Measurements from ENCODE around the gene CSMD2. TPM values are rescaled to one million over a fixed set of nuclear protein-coding genes. Genes with fewer than 3 reads are reported as not detected.

The CSMD2 gene
- total RNA-seq, 1 donor from 2014 or later: 0.98 TPM

DNA sequence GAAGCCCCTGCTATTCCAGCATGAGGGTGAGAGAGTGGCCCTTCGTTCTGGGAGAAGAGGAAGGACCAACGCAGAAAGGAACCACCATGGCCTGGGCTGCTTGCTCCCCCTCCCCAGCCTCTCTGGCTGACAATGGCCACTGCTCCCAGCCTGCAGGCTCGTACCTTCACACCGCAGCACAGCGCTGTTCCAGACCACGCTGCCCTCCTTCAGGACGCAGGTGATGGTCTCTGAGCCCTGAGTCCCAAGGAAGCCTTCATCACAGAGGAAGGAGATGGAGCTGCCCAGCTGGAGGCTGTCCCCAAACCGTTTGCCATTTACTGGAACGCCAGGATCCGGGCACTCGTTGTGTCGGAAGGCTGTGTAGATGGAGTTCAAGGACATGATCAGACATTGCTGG lies 426.1 kb downstream of the CSMD2 start:
- TF ChIP-seq, protein P1, sequence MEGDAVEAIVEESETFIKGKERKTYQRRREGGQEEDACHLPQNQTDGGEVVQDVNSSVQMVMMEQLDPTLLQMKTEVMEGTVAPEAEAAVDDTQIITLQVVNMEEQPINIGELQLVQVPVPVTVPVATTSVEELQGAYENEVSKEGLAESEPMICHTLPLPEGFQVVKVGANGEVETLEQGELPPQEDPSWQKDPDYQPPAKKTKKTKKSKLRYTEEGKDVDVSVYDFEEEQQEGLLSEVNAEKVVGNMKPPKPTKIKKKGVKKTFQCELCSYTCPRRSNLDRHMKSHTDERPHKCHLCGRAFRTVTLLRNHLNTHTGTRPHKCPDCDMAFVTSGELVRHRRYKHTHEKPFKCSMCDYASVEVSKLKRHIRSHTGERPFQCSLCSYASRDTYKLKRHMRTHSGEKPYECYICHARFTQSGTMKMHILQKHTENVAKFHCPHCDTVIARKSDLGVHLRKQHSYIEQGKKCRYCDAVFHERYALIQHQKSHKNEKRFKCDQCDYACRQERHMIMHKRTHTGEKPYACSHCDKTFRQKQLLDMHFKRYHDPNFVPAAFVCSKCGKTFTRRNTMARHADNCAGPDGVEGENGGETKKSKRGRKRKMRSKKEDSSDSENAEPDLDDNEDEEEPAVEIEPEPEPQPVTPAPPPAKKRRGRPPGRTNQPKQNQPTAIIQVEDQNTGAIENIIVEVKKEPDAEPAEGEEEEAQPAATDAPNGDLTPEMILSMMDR (conservative IDR thresholded peaks at IDR 0.05; ENCODE audit: low read depth, low read length): no peak
- no peak overlapping the region for H3K4me3 ChIP-seq (ENCODE audit: low read depth, low read length)
- DNase-seq (ENCODE audit: low read depth): no peak

- DNase-seq (ENCODE audit: low read depth): no peak
- TF ChIP-seq, protein P1 (conservative IDR thresholded peaks at IDR 0.05; ENCODE audit: low read depth, low read length): no peak
- H3K4me3 ChIP-seq (ENCODE audit: low read depth, low read length): no peak overlapping the region
These were observed 426.5 kb downstream of the CSMD2 start for GRCh38 chr1:33738536-33738935.

DNA sequence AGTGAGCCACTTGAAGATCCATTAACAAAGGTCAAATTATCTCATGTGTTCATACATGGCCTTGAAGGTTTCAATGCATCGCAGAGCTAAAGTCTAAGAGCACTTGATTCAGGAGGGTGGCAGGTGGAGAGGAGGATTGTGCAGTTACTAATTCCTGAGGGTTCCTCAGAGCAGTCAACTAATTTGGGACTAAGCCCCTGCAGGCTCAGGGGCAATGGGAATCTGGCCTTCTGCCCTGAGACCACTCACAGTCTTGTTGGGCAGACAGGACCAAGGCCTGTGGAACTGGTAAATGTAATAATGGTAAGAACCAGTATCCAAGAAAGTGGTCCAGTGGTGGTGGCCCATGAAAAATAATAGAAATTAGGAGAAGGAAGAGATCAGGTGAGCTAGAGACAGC lies 428.5 kb downstream of the CSMD2 start:
- no peak overlapping the region for H3K4me3 ChIP-seq (ENCODE audit: low read depth, low read length)
- DNase-seq (ENCODE audit: low read depth): no peak
- TF ChIP-seq, protein P1 (conservative IDR thresholded peaks at IDR 0.05; ENCODE audit: low read depth, low read length): no peak

DNA sequence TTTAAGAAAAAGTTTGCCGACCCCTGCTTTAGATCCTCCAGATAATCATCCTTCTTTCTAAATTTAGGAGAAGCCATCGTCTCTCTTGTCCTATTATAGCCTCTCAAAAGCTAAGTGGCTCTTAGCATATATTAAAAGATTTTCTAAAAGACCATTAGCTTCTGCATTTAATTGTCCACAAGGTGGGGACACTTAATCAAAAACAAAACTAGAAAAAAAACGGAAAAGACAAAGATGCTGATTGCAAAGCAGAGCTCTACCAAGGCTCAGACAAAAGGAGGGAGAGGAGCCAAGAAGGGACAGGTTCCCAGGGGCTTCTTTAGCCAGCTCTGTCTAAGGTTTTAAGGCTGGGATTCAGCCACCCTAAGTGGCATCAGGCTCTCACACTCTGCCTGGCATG lies 429.4 kb downstream of the CSMD2 start:
- TF ChIP-seq, protein P1 (conservative IDR thresholded peaks at IDR 0.05; ENCODE audit: low read depth, low read length): peak; percentile 43
- DNase-seq (ENCODE audit: low read depth): no peak
- H3K4me3 ChIP-seq (ENCODE audit: low read depth, low read length): no peak overlapping the region

DNA sequence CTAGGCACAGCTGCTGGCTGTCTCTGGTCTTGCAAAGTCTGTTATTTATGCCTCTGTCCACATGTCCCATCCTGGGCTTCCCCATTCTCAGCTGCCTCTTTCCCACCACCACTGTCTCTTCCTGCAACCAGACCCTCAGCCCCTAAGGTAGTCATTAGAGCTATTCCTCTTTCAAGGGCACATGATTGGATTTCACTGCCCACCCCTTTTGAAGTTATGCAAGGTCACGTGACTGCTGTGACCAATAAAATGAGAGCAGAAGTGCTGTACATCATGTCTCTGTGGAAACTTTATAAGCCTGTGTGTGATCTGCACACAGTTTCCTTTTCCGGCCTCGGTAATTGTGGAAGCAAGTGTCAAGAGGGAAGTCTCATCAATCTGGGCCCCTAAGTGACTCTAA lies 437.7 kb downstream of the CSMD2 start:
- TF ChIP-seq, protein P1 (conservative IDR thresholded peaks at IDR 0.05; ENCODE audit: low read depth, low read length): no peak
- DNase-seq (ENCODE audit: low read depth): no peak
- H3K4me3 ChIP-seq (ENCODE audit: low read depth, low read length): no peak overlapping the region

DNA sequence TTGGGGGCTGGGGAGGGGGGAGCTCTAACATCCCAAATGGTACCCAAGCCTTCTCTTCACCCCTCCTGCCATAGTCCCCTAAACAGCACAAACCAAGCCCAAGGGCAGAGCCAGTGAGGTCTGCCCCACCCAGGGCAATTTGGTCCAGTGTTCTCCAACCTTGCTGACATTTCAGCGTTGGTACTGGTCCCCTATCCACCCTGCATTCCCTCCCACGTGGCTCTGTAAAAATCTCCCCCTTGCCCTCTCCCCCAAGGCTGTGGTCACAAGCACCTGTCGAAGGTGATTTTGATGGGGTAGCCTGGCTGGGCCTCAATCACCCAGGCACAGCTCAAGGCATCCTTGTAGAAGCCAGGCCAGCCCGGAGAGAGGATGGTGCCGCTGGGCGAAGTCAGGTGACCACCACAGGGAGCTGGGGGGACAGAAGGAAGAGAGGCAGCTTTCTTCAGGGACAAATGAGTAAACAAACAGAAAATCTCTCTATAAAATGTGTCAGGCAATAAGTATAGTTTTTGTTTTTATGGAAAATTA lies 438.7 kb downstream of the CSMD2 start:
- TF ChIP-seq, protein P1 (conservative IDR thresholded peaks at IDR 0.05; ENCODE audit: low read depth, low read length): no peak
- no peak for DNase-seq (ENCODE audit: low read depth)
- no peak overlapping the region for H3K4me3 ChIP-seq (ENCODE audit: low read depth, low read length)

- DNase-seq (ENCODE audit: low read depth): no peak
- TF ChIP-seq, protein P1 (conservative IDR thresholded peaks at IDR 0.05; ENCODE audit: low read depth, low read length): no peak
- no peak overlapping the region for H3K4me3 ChIP-seq (ENCODE audit: low read depth, low read length)
These were observed 439.4 kb downstream of the CSMD2 start for GRCh38 chr1:33725556-33726160.
